Measurements from ENCODE around the gene MIEF2. TPM values are rescaled to one million over a fixed set of nuclear protein-coding genes. Genes with fewer than 3 reads are reported as not detected.

MIEF2 gene
- total and polyA plus RNA-seq, 2 experiments from 2014 or later: 8.8 to 26.4 TPM

DNA sequence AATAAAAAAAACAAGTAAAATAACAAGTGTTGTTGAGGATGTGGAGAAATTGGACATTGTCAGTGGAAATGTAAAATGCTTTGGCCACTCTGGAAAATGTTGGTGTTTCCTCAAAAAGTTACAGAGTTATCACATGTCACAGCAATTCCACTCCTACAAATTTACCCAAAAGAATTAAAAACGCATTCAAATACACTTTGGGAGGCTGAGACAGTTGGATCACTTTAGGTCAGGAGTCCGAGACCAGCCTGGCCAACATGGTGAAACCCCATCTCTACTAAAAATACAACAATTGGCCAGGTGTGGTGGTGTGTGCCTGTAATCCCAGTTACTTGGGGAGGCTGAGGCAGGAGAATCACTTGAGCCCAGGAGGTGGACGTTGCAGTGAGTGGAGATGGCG is 48.7 kb downstream of the MIEF2 start:
- Histone ChIP-seq H3K4me1 (ENCODE audit: insufficient read depth) (peaks cover 12% of the 10 kb centered on the region), H3K27me3 (replicated peaks; ENCODE audit: insufficient read depth) (no peaks in the 10 kb centered on the region), H3K79me2 (ENCODE audit: insufficient read depth) (peaks cover 86% of the 10 kb centered on the region), H3K9me2 (ENCODE audit: insufficient read depth) (no peaks in the 10 kb centered on the region), H4K20me1 (ENCODE audit: insufficient read depth) (no peaks in the 10 kb centered on the region), H3F3A (ENCODE audit: insufficient read depth) (no peaks in the 10 kb centered on the region), H3K4me3 (no peak overlapping the region), H3K9ac (no peak overlapping the region), H3K9me3 (ENCODE audit: low read depth) (no peaks in the 10 kb centered on the region), H3K4me2 (ENCODE audit: unreplicated experiment) (no peak overlapping the region), H2AFZ (no peak overlapping the region), H3K27ac (no peak overlapping the region), H3K36me3 (ENCODE audit: low read depth) (peaks cover 22% of the 10 kb centered on the region)
- in situ Hi-C loops (cut with MboI): no loop called here
- TF ChIP-seq EZH2phosphoT487 (IDR thresholded peaks at IDR 0.05; ENCODE audit: insufficient read depth, low read depth): no peak
- no peak for TF ChIP-seq EZH2 (IDR thresholded peaks at IDR 0.05; ENCODE audit: insufficient read depth, poor library complexity, severe bottlenecking)
- WGBS, 2 experiments (ENCODE audit: low coverage in 1 of 2, low lambda C conversion rate in 2 of 2, missing lambda C conversion rate in 2 of 2): 96 to 99% methylated on average over 4 of the region's 4 CpGs
- DNase-seq: no peak

DNA sequence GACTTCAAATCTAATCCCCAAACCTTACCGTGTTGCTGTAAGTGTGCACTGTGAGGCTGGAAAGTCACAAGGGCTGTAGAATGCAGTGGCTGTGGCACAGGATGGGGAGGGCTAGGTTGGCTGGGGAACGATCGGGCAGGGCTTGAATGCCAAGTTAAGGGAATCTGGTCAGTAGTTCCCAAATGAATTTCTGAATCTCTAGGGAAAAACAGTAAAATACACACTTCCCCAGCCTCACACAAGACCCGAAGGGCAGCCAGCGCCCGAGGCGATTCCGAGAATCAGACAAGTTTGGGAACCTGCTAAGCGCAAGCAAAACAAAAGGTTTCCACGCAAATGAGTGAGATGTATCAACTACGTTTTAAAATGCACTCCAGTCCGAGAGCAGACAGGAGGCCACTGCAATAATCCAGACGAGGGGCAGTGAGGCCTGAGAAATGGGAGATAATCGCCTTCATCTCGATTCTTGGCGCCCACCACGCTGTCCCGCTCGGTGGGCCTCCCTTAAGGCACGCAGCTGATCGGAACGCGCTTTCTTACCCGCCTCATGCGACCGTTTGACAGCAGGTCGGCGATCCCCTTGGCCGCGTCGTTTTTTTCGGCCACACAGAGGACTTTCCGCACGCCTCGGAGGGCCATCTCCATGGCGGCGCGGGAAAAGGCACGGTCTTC is 53.7 kb downstream of the MIEF2 start:
- Histone ChIP-seq H3K9me3 (ENCODE audit: low read depth) (no peaks in the 10 kb centered on the region), H3K4me3 (peak overlapping the region; percentile 94), H3K36me3 (ENCODE audit: low read depth) (peaks cover 8% of the 10 kb centered on the region; the same call in 1 of the 2 replicates), H3K79me2 (ENCODE audit: insufficient read depth) (peaks cover 92% of the 10 kb centered on the region), H3K9me2 (ENCODE audit: insufficient read depth) (no peaks in the 10 kb centered on the region), H2AFZ (peak overlapping the region; percentile 79), H3K27ac (peak overlapping the region; percentile 93), H3F3A (ENCODE audit: insufficient read depth) (no peaks in the 10 kb centered on the region), H3K9ac (peak overlapping the region; percentile 97), H3K4me2 (ENCODE audit: unreplicated experiment) (peak overlapping the region; percentile 96), H4K20me1 (ENCODE audit: insufficient read depth) (no peaks in the 10 kb centered on the region), H3K4me1 (ENCODE audit: insufficient read depth) (peaks cover 45% of the 10 kb centered on the region), H3K27me3 (replicated peaks; ENCODE audit: insufficient read depth) (no peaks in the 10 kb centered on the region)
- peak; percentile 49 for DNase-seq
- in situ Hi-C loops (cut with MboI): no loop called here
- 0 to 1% methylated on average over 39 of the region's 39 CpGs for WGBS, 2 experiments (ENCODE audit: low coverage in 1 of 2, low lambda C conversion rate in 2 of 2, missing lambda C conversion rate in 2 of 2)
- TF ChIP-seq EZH2 (IDR thresholded peaks at IDR 0.05; ENCODE audit: insufficient read depth, poor library complexity, severe bottlenecking) (no peak), EZH2phosphoT487 (IDR thresholded peaks at IDR 0.05; ENCODE audit: insufficient read depth, low read depth) (no peak)

DNA sequence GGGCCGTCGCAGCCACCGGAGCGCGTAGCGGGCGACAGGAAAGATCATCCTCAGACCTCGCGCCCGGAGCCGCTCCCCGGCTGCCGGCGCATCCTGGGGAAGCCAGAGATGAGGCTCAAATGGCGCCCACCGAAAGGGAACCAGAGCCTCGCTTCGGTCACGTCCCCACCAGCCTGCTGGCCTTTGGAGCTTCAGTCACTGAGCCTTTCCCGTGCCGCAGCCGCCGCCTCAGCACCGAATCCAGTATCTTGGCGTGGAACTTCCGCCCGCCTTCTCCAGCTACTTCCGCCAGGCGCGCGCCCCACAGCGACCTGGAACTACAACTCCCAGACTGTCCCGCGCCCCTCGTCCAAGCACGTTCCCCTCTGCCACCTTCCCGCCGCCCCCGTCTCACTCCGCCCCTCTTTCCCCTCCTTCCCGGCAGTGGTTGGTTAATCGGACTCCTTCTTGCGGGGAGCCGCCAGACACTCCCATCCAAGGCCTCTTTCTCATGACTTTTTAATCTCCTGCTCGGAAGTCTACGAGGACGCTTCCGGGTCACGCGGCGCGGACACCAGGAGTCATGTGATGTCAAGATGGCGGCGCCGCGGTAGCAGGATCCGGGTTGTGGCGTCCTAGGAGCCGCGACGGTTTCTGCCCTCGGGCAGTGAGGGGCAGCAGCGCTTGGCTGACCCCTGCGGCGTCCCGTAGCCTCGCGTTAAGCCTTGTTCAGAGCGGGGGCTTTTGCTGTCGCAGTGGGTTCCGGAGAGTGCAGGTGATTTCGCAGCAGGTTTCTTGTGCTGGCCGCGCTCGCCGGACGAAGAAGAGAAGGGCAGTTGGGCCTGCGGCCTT is 54.5 kb downstream of the MIEF2 start, which contains the start of the genes SMCR8 and TOP3A:
Gene SMCR8, plus strand, starts transcription at position 563 of the 831 bp plus-strand sequence. CDS start 497 bp downstream, outside the sequence.
Gene TOP3A, minus strand, starts transcription at position 264 of the 831 bp plus-strand sequence. Its CDS starts 216 bp downstream, at position 48.
- H3K79me2 ChIP-seq (ENCODE audit: insufficient read depth): peaks cover 92% of the 10 kb centered on the region
- 1 to 2% methylated on average over 63 to 74 of the region's 78 CpGs for WGBS, 2 experiments (ENCODE audit: low coverage in 1 of 2, low lambda C conversion rate in 2 of 2, missing lambda C conversion rate in 2 of 2)
- peaks cover 8% of the 10 kb centered on the region; the same call in 1 of the 2 replicates for H3K36me3 ChIP-seq (ENCODE audit: low read depth)
- in situ Hi-C loops (cut with MboI): no loop called here
- peak within 1 kb of the TSS; percentile 79 for H2AFZ ChIP-seq
- peak within 1 kb of the TSS; percentile 94 for H3K4me3 ChIP-seq
- peak within 1 kb of the TSS; percentile 93 for H3K27ac ChIP-seq
- no peaks in the 10 kb centered on the region for H3K9me2 ChIP-seq (ENCODE audit: insufficient read depth)
- H3F3A ChIP-seq (ENCODE audit: insufficient read depth): no peaks in the 10 kb centered on the region
- peak; percentile 99 for DNase-seq
- H3K4me1 ChIP-seq (ENCODE audit: insufficient read depth): peaks cover 50% of the 10 kb centered on the region
- no peaks in the 10 kb centered on the region for H3K9me3 ChIP-seq (ENCODE audit: low read depth)
- H3K9ac ChIP-seq: peak within 1 kb of the TSS; percentile 97
- no peaks in the 10 kb centered on the region for H3K27me3 ChIP-seq (replicated peaks; ENCODE audit: insufficient read depth)
- TF ChIP-seq EZH2phosphoT487 (IDR thresholded peaks at IDR 0.05; ENCODE audit: insufficient read depth, low read depth) (no peak), EZH2 (IDR thresholded peaks at IDR 0.05; ENCODE audit: insufficient read depth, poor library complexity, severe bottlenecking) (no peak)
- peak within 1 kb of the TSS; percentile 96 for H3K4me2 ChIP-seq (ENCODE audit: unreplicated experiment)
- H4K20me1 ChIP-seq (ENCODE audit: insufficient read depth): no peaks in the 10 kb centered on the region

GRCh38 chr17:18315562-18315922 is 55.1 kb downstream of the MIEF2 start:
- Histone ChIP-seq H4K20me1 (ENCODE audit: insufficient read depth) (no peaks in the 10 kb centered on the region), H3K79me2 (ENCODE audit: insufficient read depth) (peaks cover 92% of the 10 kb centered on the region), H3K36me3 (ENCODE audit: low read depth) (peaks cover 8% of the 10 kb centered on the region; the same call in 1 of the 2 replicates), H3K4me2 (ENCODE audit: unreplicated experiment) (peak overlapping the region; percentile 91), H3K4me3 (peak overlapping the region; percentile 94), H3K9me2 (ENCODE audit: insufficient read depth) (no peaks in the 10 kb centered on the region), H3K27me3 (replicated peaks; ENCODE audit: insufficient read depth) (no peaks in the 10 kb centered on the region), H3K9me3 (ENCODE audit: low read depth) (no peaks in the 10 kb centered on the region), H3F3A (ENCODE audit: insufficient read depth) (no peaks in the 10 kb centered on the region), H3K27ac (peak overlapping the region; percentile 93), H2AFZ (peak overlapping the region; percentile 79), H3K4me1 (ENCODE audit: insufficient read depth) (peaks cover 50% of the 10 kb centered on the region), H3K9ac (peak overlapping the region; percentile 97)
- in situ Hi-C loops (cut with MboI): no loop called here
- TF ChIP-seq EZH2 (IDR thresholded peaks at IDR 0.05; ENCODE audit: insufficient read depth, poor library complexity, severe bottlenecking) (no peak), EZH2phosphoT487 (IDR thresholded peaks at IDR 0.05; ENCODE audit: insufficient read depth, low read depth) (no peak)
- DNase-seq: no peak
- 6 to 8% methylated on average over 18 of the region's 18 CpGs for WGBS, 2 experiments (ENCODE audit: low coverage in 1 of 2, low lambda C conversion rate in 2 of 2, missing lambda C conversion rate in 2 of 2)

All from GM23248 (cell line).